Esophagus squamous epithelium (tissue), 5 donors: ENCODE data around the gene POLK. TPM values are rescaled to one million over a fixed set of nuclear protein-coding genes. Genes with fewer than 3 reads are reported as not detected.
A peak's percentile ranks its signal among the peaks of the same experiment; 100 is the strongest.

Experiments
- DNase-seq: peaks from one replicate; lab custom pipeline; 2025; lab: John Stamatoyannopoulos, UW
- H3K27ac ChIP-seq, 4 donors: fragments of 200-600 bp; sonication (generic); one replicate each; pipeline ENCODE4 v1.5.1; 2016 to 2019; ENCODE audit warnings: mild to moderate bottlenecking in 1 of 4
- H3K27me3 ChIP-seq, 4 donors: fragments of 200-600 bp; sonication (generic); 1 replicate in 3 of 4; 2 replicates in 1 of 4; pipeline versions ENCODE4 v1.5.1 to v1.6.0; 2017 to 2021; ENCODE audit warnings: antibody characterized with exemption in 1 of 4
- H3K36me3 ChIP-seq, 3 donors: fragments of 200-600 bp; sonication (generic); one replicate each; pipeline ENCODE4 v1.5.1; 2016 to 2019
- H3K4me1 ChIP-seq, 3 donors: fragments of 200-600 bp; sonication (generic); one replicate each; pipeline ENCODE4 v1.5.1; 2017 to 2019
- H3K4me3 ChIP-seq, 4 donors: fragments of 200-600 bp; sonication (generic); 1 replicate in 3 of 4; 2 replicates in 1 of 4; pipeline ENCODE4 v1.5.1; 2016 to 2019; ENCODE audit warnings: mild to moderate bottlenecking in 2 of 4, moderate library complexity in 1 of 4
- H3K9me3 ChIP-seq, 3 donors: fragments of 200-600 bp; sonication (generic); one replicate each; pipeline ENCODE4 v1.5.1; 2016 to 2019
- CTCF ChIP-seq, 6 experiments: fragments of 450-650 bp in 4 of 6; fragments of 200-600 bp in 2 of 6; sonication (generic) in 2 of 6; IDR thresholded peaks; one replicate each; pipeline ENCODE4 v1.5.1; 2016 to 2019; ENCODE audit warnings: antibody characterized with exemption in 6 of 6, mild to moderate bottlenecking in 4 of 6, moderate library complexity in 4 of 6
- POLR2A ChIP-seq, 4 donors: fragments of 450-650 bp; IDR thresholded peaks; one replicate each; pipeline ENCODE4 v1.6.1; 2017; ENCODE audit warnings: antibody characterized with exemption in 4 of 4, mild to moderate bottlenecking in 4 of 4, moderate library complexity in 3 of 4
- WGBS, 2 donors: methylation state at CpG; one replicate each; pipeline ENCODE4 v1.1.5; 2018; 5-methylcytosine and 5-hydroxymethylcytosine counted together
- intact Hi-C: fragments of 100-400 bp; cut with DNase I; formaldehyde crosslinking; loops from one replicate; pipeline ENCODE4 v1.15.0; 2022
- total RNA-seq, 4 donors: library from RNA; depleted of rRNA; stranded (reverse); fragments of >200 nt; gene quantifications; one replicate each; pipeline ENCODE4 v1.1.0, GENCODE V29; 2016
- donor health status: DM: yes; HTN: yes; CAD: no.

POLK gene
- total RNA-seq, 4 donors from 2014 or later: 8.6 to 27.5 (median 14.1) TPM

GRCh38 chr5:75616971-75617621, 105.4 kb downstream of the POLK start:
- H3K4me1 ChIP-seq: peaks cover 0 to 33% (median 4%) of the 10 kb centered on the region in 3 donors
- H3K4me3 ChIP-seq: no peak overlapping the region
- no peak for TF ChIP-seq CTCF (IDR thresholded peaks at IDR 0.05)
- TF ChIP-seq POLR2A (IDR thresholded peaks at IDR 0.05): no peak
- H3K36me3 ChIP-seq: no peaks in the 10 kb centered on the region
- 32 to 47% methylated on average over 7 of the region's 7 CpGs for WGBS, 2 donors
- peak overlapping the region in 1 of 4 donors; percentile 33 for H3K27ac ChIP-seq
- no peak for DNase-seq
- H3K9me3 ChIP-seq: no peaks in the 10 kb centered on the region
- intact Hi-C loops: no loop called here
- H3K27me3 ChIP-seq: no peaks in the 10 kb centered on the region

GRCh38 chr5:75617736-75618352, 106.2 kb downstream of the POLK start:
- no peak for DNase-seq
- intact Hi-C loops: no loop called here
- no peaks in the 10 kb centered on the region for H3K27me3 ChIP-seq
- H3K27ac ChIP-seq: no peak overlapping the region
- WGBS, 2 donors: 64 to 82% methylated on average over 5 of the region's 5 CpGs
- H3K4me1 ChIP-seq: peaks cover 0 to 35% (median 4%) of the 10 kb centered on the region in 3 donors
- TF ChIP-seq POLR2A (IDR thresholded peaks at IDR 0.05): no peak
- TF ChIP-seq CTCF (IDR thresholded peaks at IDR 0.05): no peak
- H3K9me3 ChIP-seq: no peaks in the 10 kb centered on the region
- H3K4me3 ChIP-seq: no peak overlapping the region
- H3K36me3 ChIP-seq: no peaks in the 10 kb centered on the region

- H3K27ac ChIP-seq: no peak overlapping the region
- H3K9me3 ChIP-seq: no peaks in the 10 kb centered on the region
- H3K4me3 ChIP-seq: no peak overlapping the region
- H3K36me3 ChIP-seq: no peaks in the 10 kb centered on the region
- 55% methylated on average over 3 to 4 of the region's 4 CpGs for WGBS, 2 donors
- peaks cover 0 to 39% (median 4%) of the 10 kb centered on the region in 3 donors for H3K4me1 ChIP-seq
- intact Hi-C loops: no loop called here
- no peak for TF ChIP-seq CTCF (IDR thresholded peaks at IDR 0.05)
- TF ChIP-seq POLR2A (IDR thresholded peaks at IDR 0.05): no peak
- DNase-seq: no peak
- no peaks in the 10 kb centered on the region for H3K27me3 ChIP-seq
Measured at GRCh38 chr5:75620184-75620959, 108.7 kb downstream of the POLK start.

- TF ChIP-seq CTCF (IDR thresholded peaks at IDR 0.05) (no peak), POLR2A (IDR thresholded peaks at IDR 0.05) (no peak)
- H3K9me3 ChIP-seq: no peaks in the 10 kb centered on the region
- peaks cover 0 to 26% (median 4%) of the 10 kb centered on the region in 3 donors for H3K4me1 ChIP-seq
- H3K27me3 ChIP-seq: no peaks in the 10 kb centered on the region
- no peak for DNase-seq
- H3K27ac ChIP-seq: peak overlapping the region in 1 of 4 donors; percentile 54
- H3K4me3 ChIP-seq: no peak overlapping the region
- intact Hi-C loops: no loop called here
- H3K36me3 ChIP-seq: no peaks in the 10 kb centered on the region
- WGBS, 2 donors: 56 to 61% methylated on average over 4 of the region's 4 CpGs
Measured at GRCh38 chr5:75622564-75622963, 110.9 kb downstream of the POLK start.

- no peaks in the 10 kb centered on the region for H3K27me3 ChIP-seq
- H3K4me1 ChIP-seq: peaks cover 0 to 23% (median 4%) of the 10 kb centered on the region in 3 donors
- H3K4me3 ChIP-seq: no peak overlapping the region
- no peak for DNase-seq
- no peaks in the 10 kb centered on the region for H3K36me3 ChIP-seq
- intact Hi-C loops: no loop called here
- H3K27ac ChIP-seq: no peak overlapping the region
- H3K9me3 ChIP-seq: no peaks in the 10 kb centered on the region
- TF ChIP-seq POLR2A (IDR thresholded peaks at IDR 0.05): no peak
- no peak for TF ChIP-seq CTCF (IDR thresholded peaks at IDR 0.05)
Measured at GRCh38 chr5:75623846-75624245, 112.2 kb downstream of the POLK start.
